ENCODE data around the gene ACSL5. TPM values are rescaled to one million over a fixed set of nuclear protein-coding genes. Genes with fewer than 3 reads are reported as not detected.

Gene ACSL5
- total and polyA plus RNA-seq, 2 donors (not counting 3 experiments of a cell fraction or from before 2014, with no cell fraction given), result 1.5 to 2.1 TPM

Other genes starting within 250 kb of the ACSL5 start
- 8.2 and 9.7 TPM in 2 replicates for gene GPAM, start 190.4 kb upstream of the ACSL5 start, total RNA-seq
- gene GPAM, start 190.4 kb upstream of the ACSL5 start, polyA plus RNA-seq, result 2.5 and 3.4 TPM in 2 replicates
- not detected in 2 replicates for gene TECTB, start 90.7 kb upstream of the ACSL5 start, total RNA-seq
- not detected in 2 replicates for gene TECTB, start 90.7 kb upstream of the ACSL5 start, polyA plus RNA-seq
- gene ZDHHC6, start 72.8 kb downstream of the ACSL5 start, total RNA-seq, result 41.9 and 42.1 TPM in 2 replicates
- 18.0 and 21.6 TPM in 2 replicates for gene ZDHHC6, start 72.8 kb downstream of the ACSL5 start, polyA plus RNA-seq
- gene VTI1A, start 73.1 kb downstream of the ACSL5 start, total RNA-seq, result 35.6 and 36.8 TPM in 2 replicates
- 7.4 and 10.8 TPM in 2 replicates for gene VTI1A, start 73.1 kb downstream of the ACSL5 start, polyA plus RNA-seq

All from endothelial cell of umbilical vein (primary cell).